CD8-positive, alpha-beta memory T cell (primary cell): ENCODE measurements around the gene DCP1B. TPM values are rescaled to one million over a fixed set of nuclear protein-coding genes. Genes with fewer than 3 reads are reported as not detected.

Experiments used
- CTCF ChIA-PET: fragments of 350-600 bp; sonication (Branson Sonifier 250); formaldehyde crosslinking; loops from one replicate; lab custom pipeline; 2021; ENCODE audit warnings: antibody characterized with exemption; lab: Charles Lee
- POLR2A ChIA-PET: fragments of 350-600 bp; sonication (Branson Sonifier 250); formaldehyde crosslinking; loops from one replicate; lab custom pipeline; 2021; ENCODE audit warnings: antibody characterized with exemption; lab: Charles Lee
- DNase-seq, 5 donors: peaks; one replicate each; pipeline versions ENCODE4 v3.0.0 to v3.0.0-alpha.2; 2020 to 2022; ENCODE audit warnings: mixed read lengths in 1 of 5
- H3K27ac ChIP-seq: one replicate; pipeline ENCODE4 v1.7.0; 2013; ENCODE audit warnings: low read depth, mild to moderate bottlenecking, low read length, moderate library complexity
- H3K27me3 ChIP-seq: 2 replicates; pipeline ENCODE4 v1.7.0; 2013; ENCODE audit warnings: low read length, mild to moderate bottlenecking; ENCODE audit not compliant: insufficient read depth, poor library complexity, severe bottlenecking
- H3K36me3 ChIP-seq: 2 replicates; pipeline ENCODE4 v1.7.0; 2013; ENCODE audit warnings: mild to moderate bottlenecking, low read length, moderate library complexity; ENCODE audit not compliant: insufficient read depth
- H3K4me1 ChIP-seq: 2 replicates; pipeline ENCODE4 v1.7.0; 2013; ENCODE audit warnings: mild to moderate bottlenecking, low read length, moderate library complexity; ENCODE audit not compliant: insufficient read depth
- H3K4me3 ChIP-seq: 2 replicates; pipeline ENCODE4 v1.7.0; 2013; ENCODE audit warnings: mild to moderate bottlenecking, low read length
- H3K9me3 ChIP-seq: 2 replicates; pipeline ENCODE4 v1.7.0; 2013; ENCODE audit warnings: mild to moderate bottlenecking, low read length
- H3K27ac Mint-ChIP-seq, 8 donors: one replicate each; pipeline ENCODE4 v1.8.0; 2020 to 2021; ENCODE audit warnings: mixed read lengths in 8 of 8, mild to moderate bottlenecking in 6 of 8, inconsistent platforms in 3 of 8, moderate library complexity in 3 of 8
- H3K27me3 Mint-ChIP-seq, 2 donors: one replicate each; pipeline ENCODE4 v1.8.0; 2020 to 2021; ENCODE audit warnings: mixed read lengths in 2 of 2, mild to moderate bottlenecking in 1 of 2, moderate library complexity in 1 of 2
- H3K36me3 Mint-ChIP-seq, 3 donors: one replicate each; pipeline ENCODE4 v1.8.0; 2020 to 2021; ENCODE audit warnings: mixed read lengths in 3 of 3, inconsistent platforms in 1 of 3, mild to moderate bottlenecking in 1 of 3
- H3K4me1 Mint-ChIP-seq, 3 donors: one replicate each; pipeline ENCODE4 v1.8.0; 2020 to 2021; ENCODE audit warnings: mixed read lengths in 3 of 3, inconsistent platforms in 1 of 3, mild to moderate bottlenecking in 1 of 3
- H3K4me3 Mint-ChIP-seq, 7 donors: one replicate each; pipeline ENCODE4 v1.8.0; 2020 to 2021; ENCODE audit warnings: mixed read lengths in 7 of 7, mild to moderate bottlenecking in 6 of 7, moderate library complexity in 4 of 7, inconsistent platforms in 2 of 7
- H3K9me3 Mint-ChIP-seq, 5 donors: one replicate each; pipeline ENCODE4 v1.8.0; 2020 to 2022; ENCODE audit warnings: mixed read lengths in 5 of 5, mild to moderate bottlenecking in 3 of 5, moderate library complexity in 2 of 5, inconsistent platforms in 1 of 5
- polyA plus RNA-seq: library from polyadenylated mRNA; unstranded; fragments of 300-500 nt; fragmentation: Illumina TruSeq; gene quantifications from one replicate; pipeline ENCODE4 v1.2.3, GENCODE V29; 2021
- total RNA-seq, 2 experiments: library from RNA; stranded (reverse); gene quantifications; one replicate each; pipeline ENCODE4 v1.2.3, GENCODE V29; 2021

The DCP1B gene
- total and polyA plus RNA-seq, 3 experiments from 2014 or later, result 13.9 to 26.0 (median 16.7) TPM

DNA sequence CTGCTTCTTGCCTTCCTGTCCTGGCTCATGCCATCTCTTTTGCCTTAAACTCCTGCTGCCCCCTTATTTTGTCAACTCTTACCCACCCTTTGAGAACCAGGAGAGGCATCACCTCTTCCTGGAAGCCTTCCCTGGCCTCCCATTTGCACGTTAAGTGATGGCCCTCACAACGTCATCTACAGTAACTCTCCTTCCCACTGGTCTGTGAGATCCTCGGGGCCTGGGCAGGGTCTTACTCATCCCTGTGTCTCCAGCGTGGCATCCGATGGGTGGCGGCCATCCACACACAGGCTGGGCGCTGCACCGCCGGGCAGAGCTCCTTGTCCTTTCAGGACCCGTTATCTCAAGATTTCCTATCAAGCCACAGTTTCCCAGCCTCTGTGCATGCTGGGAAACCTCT is 69.0 kb downstream of the DCP1B start:
- peaks cover 5% of the 10 kb centered on the region for H3K36me3 ChIP-seq
- no peak overlapping the region for H3K27ac ChIP-seq
- CTCF ChIA-PET, result no interaction called here
- no peaks in the 10 kb centered on the region for H3K27me3 ChIP-seq
- H3K36me3 Mint-ChIP-seq, result peaks cover 0 to 34% (median 4%) of the 10 kb centered on the region in 3 donors
- H3K4me3 Mint-ChIP-seq, result no peak overlapping the region
- no peaks in the 10 kb centered on the region for H3K27me3 Mint-ChIP-seq
- H3K4me3 ChIP-seq, result no peak overlapping the region
- H3K27ac Mint-ChIP-seq, result peak overlapping the region in 1 of 8 donors; percentile 14
- no peaks in the 10 kb centered on the region for H3K9me3 ChIP-seq
- peaks cover 6% of the 10 kb centered on the region for H3K4me1 ChIP-seq
- H3K4me1 Mint-ChIP-seq, result peaks cover 4 to 8% (median 5%) of the 10 kb centered on the region in 3 donors
- POLR2A ChIA-PET, result no interaction called here
- no peaks in the 10 kb centered on the region for H3K9me3 Mint-ChIP-seq
- DNase-seq, result no peak

DNA sequence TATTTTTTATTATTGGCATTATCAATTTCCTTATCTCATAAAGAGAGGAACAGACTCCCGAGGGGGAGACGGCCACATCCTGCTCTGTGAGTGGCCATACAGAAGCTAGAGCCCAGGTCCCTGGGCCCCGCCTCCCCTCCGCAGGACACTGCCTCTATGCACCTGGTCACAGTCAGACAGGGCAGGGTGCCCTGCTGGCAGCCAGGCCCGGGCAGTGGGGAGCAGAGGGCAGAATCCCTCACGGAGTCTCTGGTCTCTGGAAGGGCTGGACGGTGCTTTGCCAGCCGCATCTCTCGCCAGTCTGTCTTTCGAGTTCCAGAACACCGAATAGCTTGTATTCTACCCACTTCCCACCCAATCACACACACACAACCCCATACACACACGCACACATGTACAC is 69.4 kb downstream of the DCP1B start:
- Histone ChIP-seq H3K9me3 (no peaks in the 10 kb centered on the region), H3K4me1 (peaks cover 3% of the 10 kb centered on the region), H3K27ac (no peak overlapping the region), H3K27me3 (no peaks in the 10 kb centered on the region), H3K4me3 (no peak overlapping the region), H3K36me3 (peaks cover 5% of the 10 kb centered on the region)
- ChIA-PET CTCF (no interaction called here), POLR2A (interaction anchor here (0.5 kb wide), 1 partner anchor 259 kb away, joined by 3 read pairs; no protein-coding TSS in a partner anchor)
- Mint-ChIP-seq H3K27ac (no peak overlapping the region), H3K4me1 (peaks cover 2 to 7% (median 2%) of the 10 kb centered on the region in 3 donors), H3K36me3 (peaks cover 0 to 30% (median 4%) of the 10 kb centered on the region in 3 donors), H3K4me3 (no peak overlapping the region), H3K27me3 (no peaks in the 10 kb centered on the region), H3K9me3 (no peaks in the 10 kb centered on the region)
- no peak for DNase-seq

DNA sequence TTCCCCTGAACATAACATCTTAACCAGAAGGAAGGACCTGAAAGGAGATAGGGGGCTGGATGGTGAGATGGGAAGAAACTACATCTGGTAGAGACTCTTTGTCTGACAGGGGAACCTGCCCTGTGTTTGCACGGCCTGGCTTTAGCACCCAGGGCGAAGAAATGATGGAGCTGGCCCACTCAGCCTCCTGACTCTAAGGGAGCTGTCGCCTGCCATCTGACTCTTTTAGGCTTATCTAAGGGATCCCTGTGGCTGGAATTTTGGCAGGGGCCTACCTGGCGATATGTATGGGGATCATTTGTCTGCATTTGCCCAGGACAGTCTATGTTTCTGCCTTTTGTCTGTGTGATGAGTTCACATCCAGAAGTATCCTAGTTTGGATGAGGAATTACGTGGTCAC is 70.2 kb downstream of the DCP1B start:
- no peak overlapping the region for H3K4me3 Mint-ChIP-seq
- H3K27me3 ChIP-seq, result no peaks in the 10 kb centered on the region
- CTCF ChIA-PET, result no interaction called here
- no peak overlapping the region for H3K4me3 ChIP-seq
- H3K4me1 Mint-ChIP-seq, result peaks cover 0 to 5% (median 0%) of the 10 kb centered on the region in 3 donors
- H3K9me3 ChIP-seq, result no peaks in the 10 kb centered on the region
- no peak overlapping the region for H3K27ac ChIP-seq
- peaks cover 5% of the 10 kb centered on the region for H3K36me3 ChIP-seq
- H3K27ac Mint-ChIP-seq, result no peak overlapping the region
- POLR2A ChIA-PET, result no interaction called here
- peaks cover 0 to 29% (median 4%) of the 10 kb centered on the region in 3 donors for H3K36me3 Mint-ChIP-seq
- H3K4me1 ChIP-seq, result no peaks in the 10 kb centered on the region
- H3K9me3 Mint-ChIP-seq, result no peaks in the 10 kb centered on the region
- no peaks in the 10 kb centered on the region for H3K27me3 Mint-ChIP-seq
- DNase-seq, result no peak

DNA sequence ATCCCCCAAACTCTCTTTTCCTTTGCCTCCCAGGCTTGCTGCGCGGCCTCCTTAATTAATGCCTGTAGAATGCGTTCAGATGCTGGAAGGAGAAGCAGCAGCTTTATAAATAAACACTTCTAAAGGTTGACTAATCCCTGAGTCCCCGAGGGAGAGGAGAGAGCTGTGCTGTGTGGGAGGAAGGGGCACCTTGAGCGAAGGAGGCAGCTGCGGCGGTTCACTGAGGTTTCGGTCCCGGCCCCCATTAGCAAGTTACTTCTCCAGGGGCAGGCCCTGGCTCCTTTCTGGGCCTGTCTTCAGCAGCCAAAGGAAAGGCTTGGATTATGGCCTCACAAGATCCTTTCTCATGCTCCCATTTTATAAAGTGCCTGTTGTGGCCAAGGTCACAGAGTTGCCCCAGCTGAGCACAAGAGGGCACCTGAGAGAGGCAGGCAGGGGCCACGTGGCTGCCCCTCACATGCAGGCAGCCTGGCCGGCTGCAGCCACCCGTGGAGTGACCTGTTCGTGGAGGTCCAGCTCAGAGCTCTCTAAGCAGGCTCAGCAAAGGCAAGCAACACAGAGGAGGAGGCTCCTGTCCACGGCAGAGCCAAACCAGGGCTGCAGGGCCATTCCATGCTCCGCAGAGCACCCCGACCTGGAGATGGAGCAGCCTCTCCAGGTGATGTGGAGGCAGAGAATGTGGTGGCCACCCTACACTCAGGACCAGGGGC is 70.8 kb downstream of the DCP1B start:
- CTCF ChIA-PET, result no interaction called here
- Mint-ChIP-seq H3K4me3 (no peak overlapping the region), H3K27ac (peak overlapping the region in 1 of 8 donors; percentile 38), H3K36me3 (peaks cover 0 to 24% (median 4%) of the 10 kb centered on the region in 3 donors), H3K27me3 (no peaks in the 10 kb centered on the region), H3K9me3 (no peaks in the 10 kb centered on the region), H3K4me1 (peaks cover 0 to 7% (median 0%) of the 10 kb centered on the region in 3 donors)
- POLR2A ChIA-PET, result no interaction called here
- peaks cover 4% of the 10 kb centered on the region for H3K36me3 ChIP-seq
- DNase-seq, result no peak
- H3K27ac ChIP-seq, result no peak overlapping the region
- no peak overlapping the region for H3K4me3 ChIP-seq
- no peaks in the 10 kb centered on the region for H3K9me3 ChIP-seq
- no peaks in the 10 kb centered on the region for H3K4me1 ChIP-seq
- H3K27me3 ChIP-seq, result no peaks in the 10 kb centered on the region

DNA sequence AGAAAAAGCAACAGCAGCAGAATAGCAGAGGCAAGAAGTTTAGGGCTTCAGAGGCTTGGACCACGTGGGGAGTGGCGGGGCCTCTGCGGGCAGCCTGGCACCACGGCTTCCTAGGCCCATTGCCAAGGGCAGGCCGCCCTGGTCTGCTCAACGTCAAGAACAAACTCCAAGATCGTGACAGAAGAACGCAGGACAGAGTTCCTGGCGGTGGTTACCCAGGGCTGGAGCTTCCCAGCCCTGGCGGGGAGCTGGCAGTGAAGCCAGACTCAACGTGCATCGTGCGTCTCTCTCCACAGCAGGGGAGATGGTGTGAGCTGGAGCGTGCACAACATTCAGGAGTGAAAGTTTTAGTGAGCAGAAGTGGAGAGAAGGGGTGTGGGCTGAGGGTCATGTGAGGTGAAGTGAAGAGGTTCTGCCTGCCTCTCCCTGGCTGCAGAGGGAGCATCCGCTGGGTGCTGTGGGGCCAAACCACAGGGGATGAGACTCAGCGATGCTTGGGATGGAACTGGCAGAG is 71.9 kb downstream of the DCP1B start:
- CTCF ChIA-PET, result no interaction called here
- H3K36me3 Mint-ChIP-seq, result peaks cover 0 to 13% (median 4%) of the 10 kb centered on the region in 3 donors
- DNase-seq, result no peak
- no peak overlapping the region for H3K27ac Mint-ChIP-seq
- no peaks in the 10 kb centered on the region for H3K9me3 Mint-ChIP-seq
- no peaks in the 10 kb centered on the region for H3K27me3 ChIP-seq
- no peaks in the 10 kb centered on the region for H3K9me3 ChIP-seq
- H3K36me3 ChIP-seq, result no peaks in the 10 kb centered on the region
- peaks cover 0 to 3% of the 10 kb centered on the region in 2 donors for H3K27me3 Mint-ChIP-seq
- no peaks in the 10 kb centered on the region for H3K4me1 ChIP-seq
- H3K4me3 Mint-ChIP-seq, result no peak overlapping the region
- POLR2A ChIA-PET, result no interaction called here
- no peak overlapping the region for H3K27ac ChIP-seq
- H3K4me1 Mint-ChIP-seq, result peaks cover 0 to 7% (median 0%) of the 10 kb centered on the region in 3 donors
- no peak overlapping the region for H3K4me3 ChIP-seq

DNA sequence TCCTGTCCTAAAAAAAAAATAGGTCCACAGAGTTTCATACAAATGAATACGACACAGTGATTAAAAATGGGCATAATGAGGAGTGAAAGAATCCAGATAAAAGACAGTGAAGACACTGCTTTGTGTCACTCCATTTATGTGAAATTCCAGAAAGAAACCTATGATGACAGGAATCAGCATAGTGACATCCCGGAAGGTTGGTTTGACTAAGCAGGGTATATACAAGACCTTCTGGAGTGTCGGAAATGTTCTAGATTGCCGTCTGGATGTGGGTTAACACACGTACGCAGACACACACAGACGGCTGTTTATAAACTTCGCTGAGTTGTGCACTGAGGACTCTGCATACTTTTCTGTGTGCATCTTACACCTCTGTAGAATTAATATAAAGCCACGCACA is 72.6 kb downstream of the DCP1B start:
- Mint-ChIP-seq H3K36me3 (peaks cover 0 to 7% (median 2%) of the 10 kb centered on the region in 3 donors), H3K27me3 (peaks cover 0 to 3% of the 10 kb centered on the region in 2 donors), H3K27ac (no peak overlapping the region), H3K9me3 (no peaks in the 10 kb centered on the region), H3K4me3 (no peak overlapping the region), H3K4me1 (peaks cover 0 to 7% (median 0%) of the 10 kb centered on the region in 3 donors)
- no peak overlapping the region for H3K27ac ChIP-seq
- H3K27me3 ChIP-seq, result no peaks in the 10 kb centered on the region
- ChIA-PET POLR2A (interaction anchor here (0.6 kb wide), 1 partner anchor 102 kb away, joined by 4 read pairs; no protein-coding TSS in a partner anchor), CTCF (interaction anchor here (2.0 to 3.3 kb wide), 2 partner anchors 8 to 140 kb away, joined by 5 to 13 read pairs; no protein-coding TSS in a partner anchor)
- DNase-seq, result no peak
- H3K4me1 ChIP-seq, result no peaks in the 10 kb centered on the region
- no peaks in the 10 kb centered on the region for H3K9me3 ChIP-seq
- no peaks in the 10 kb centered on the region for H3K36me3 ChIP-seq
- H3K4me3 ChIP-seq, result no peak overlapping the region

DNA sequence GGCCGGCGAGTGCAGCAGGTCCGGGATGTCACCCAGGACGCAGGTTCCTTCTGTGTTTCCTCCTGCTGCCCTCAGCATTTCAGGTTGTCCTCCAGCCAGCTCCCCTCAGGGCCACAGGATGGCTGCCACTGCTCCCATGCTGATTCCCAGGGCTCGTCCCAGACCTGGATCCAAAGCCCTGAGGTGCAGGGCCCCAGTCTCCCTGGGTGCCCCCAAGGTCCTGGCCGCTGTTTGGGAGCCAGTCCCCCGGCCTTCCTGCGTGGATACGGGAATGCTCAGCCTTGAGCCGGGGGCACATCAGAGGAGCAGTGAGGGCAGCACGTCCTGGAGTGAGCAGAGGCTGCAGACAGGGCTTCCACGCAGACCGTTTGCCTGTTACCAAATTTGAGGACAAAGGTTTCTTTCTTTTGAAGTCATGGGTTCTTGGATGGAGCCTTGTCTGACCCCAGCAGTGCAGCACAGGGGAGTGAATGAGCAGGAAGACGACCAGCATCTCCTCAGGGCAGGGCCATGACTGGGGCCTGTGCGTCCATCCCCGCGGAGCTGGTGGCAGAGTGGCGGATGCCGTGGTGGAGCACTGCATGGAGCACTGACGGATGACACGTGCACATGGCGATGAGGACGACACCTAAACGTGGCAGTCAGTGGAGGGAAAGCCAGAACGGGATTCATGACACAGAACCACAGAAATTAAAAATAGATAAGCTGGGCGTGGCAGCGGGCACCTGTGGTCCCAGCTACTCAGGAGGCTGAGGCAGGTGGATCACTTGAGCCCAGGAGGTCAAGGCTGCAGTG is 73.3 kb downstream of the DCP1B start:
- DNase-seq, result no peak
- H3K9me3 Mint-ChIP-seq, result no peaks in the 10 kb centered on the region
- POLR2A ChIA-PET, result interaction anchor here (0.6 kb wide), 1 partner anchor 102 kb away, joined by 4 read pairs; no protein-coding TSS in a partner anchor

More for the DNA sequence above, 73.3 kb downstream of the DCP1B start:
- peaks cover 0 to 2% (median 2%) of the 10 kb centered on the region in 3 donors for H3K36me3 Mint-ChIP-seq
- Histone ChIP-seq H3K4me3 (no peak overlapping the region), H3K27me3 (no peaks in the 10 kb centered on the region), H3K9me3 (no peaks in the 10 kb centered on the region), H3K36me3 (no peaks in the 10 kb centered on the region), H3K27ac (no peak overlapping the region), H3K4me1 (no peaks in the 10 kb centered on the region)
- no peak overlapping the region for H3K4me3 Mint-ChIP-seq
- H3K27me3 Mint-ChIP-seq, result peaks cover 0 to 8% of the 10 kb centered on the region in 2 donors
- peaks cover 0 to 7% (median 0%) of the 10 kb centered on the region in 3 donors for H3K4me1 Mint-ChIP-seq
- CTCF ChIA-PET, result interaction anchor here (1.1 to 3.3 kb wide), 3 partner anchors 9 to 140 kb away, joined by 3 to 13 read pairs (median 5); no protein-coding TSS in a partner anchor
- no peak overlapping the region for H3K27ac Mint-ChIP-seq
